Stimulated activated CD4-positive, alpha-beta T cell treated with anti-CD3 and anti-CD28 coated beads, Interleukin-4, amount 100 ng/mL, for 4 hours (primary cell): ENCODE measurements around the gene BMP8B.

Source experiments
- DNase-seq, 2 experiments: peaks; one replicate each; pipeline ENCODE4 v3.0.0-alpha.2; 2020

Gene BMP8B

DNA sequence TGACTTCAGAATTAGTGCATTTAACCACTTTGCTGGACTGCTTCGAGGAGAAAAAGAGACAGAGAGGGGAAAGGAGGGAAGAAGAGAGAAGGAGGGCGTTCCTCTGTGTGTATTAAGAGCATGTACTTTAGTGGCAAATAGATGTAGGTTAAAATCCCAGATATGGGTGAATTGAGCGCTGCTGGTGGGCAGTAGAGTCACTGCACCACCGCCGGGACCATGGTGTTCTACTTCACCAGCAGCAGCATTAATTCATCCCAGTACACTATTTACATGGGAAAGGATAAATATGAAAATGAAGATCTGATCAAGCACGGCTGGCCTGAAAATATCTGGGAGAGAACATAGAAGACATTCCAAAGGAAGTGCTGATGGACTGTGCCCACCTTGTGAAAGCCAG, 70.9 kb downstream of the BMP8B start:
- no peak for DNase-seq

DNA sequence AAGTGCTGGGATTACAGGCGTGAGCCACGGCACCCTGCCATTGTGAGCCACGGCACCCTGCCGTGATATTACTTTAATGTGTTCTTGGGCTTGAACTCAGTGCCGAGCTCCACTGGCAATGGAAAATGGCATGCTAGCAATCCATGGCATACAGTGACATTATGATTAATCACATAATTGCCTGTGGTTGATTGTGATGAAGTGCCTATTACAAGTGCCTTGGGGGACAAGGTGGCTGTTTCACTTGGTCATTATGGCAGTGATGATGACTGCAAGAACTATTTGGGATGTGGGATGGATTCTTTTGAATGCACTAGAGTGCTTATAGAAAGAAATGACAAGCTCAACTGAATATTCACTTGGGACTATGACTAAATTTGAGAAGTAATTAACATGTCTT, 75.1 kb downstream of the BMP8B start:
- no peak for DNase-seq

DNA sequence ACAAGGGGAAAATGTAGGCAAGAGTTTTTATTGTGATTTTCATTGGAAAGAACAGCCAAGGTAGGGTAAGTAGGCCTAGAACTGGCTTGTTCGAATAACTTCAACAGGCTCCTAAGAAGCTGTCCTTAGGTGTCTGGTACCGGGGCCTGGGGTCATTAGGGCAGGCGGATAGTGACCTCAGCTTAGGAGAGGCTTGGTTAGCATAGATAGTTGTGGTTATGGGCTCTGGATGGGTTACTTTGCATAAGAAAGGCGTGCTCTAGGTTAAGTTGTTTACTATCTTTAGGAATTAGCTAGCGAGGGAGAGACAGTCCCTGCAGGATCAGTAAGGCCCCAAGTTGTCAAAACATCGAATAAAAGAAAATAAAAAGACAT, 76.7 kb downstream of the BMP8B start:
- DNase-seq: no peak

DNA sequence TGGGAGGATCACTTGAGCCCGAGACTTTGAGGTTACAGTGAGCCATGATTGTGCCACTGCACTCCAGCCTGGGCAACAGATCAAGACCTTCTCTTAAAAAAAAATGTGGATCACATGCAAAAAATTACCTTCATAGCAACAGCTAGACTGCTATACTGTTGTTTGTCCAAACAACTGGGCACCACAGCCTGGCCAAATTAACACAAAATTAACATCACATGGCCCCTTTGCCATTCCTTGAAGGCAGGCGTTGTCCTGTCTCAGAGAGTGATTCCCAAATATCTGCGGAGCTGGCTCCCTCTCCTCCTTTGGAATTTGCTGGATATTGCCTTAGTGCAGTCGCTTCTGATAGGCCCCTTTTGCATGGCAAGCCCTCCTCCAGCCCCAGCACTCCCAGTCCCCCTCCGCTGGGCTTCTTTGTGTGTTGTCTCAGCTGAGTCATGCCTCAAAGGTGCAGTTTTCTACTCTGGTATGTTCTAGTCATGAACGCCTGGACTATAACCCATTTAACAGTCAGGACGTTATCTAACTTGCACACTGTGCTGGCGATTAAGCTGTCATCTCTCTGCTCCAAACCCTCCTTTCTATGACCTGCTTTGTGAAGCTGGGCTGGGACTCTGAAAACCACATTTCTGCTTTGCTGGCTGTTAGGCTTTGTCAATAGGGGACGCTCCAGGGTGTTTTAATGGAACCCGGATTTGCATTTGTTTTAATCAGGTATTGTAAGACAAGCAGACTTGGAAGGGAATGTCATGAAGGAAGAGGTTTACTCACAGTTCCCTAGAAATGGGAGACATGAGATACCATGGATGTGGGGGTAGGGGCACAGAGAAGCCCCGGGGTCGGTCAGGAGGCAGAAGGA, 77.3 kb downstream of the BMP8B start:
- no peak for DNase-seq

DNA sequence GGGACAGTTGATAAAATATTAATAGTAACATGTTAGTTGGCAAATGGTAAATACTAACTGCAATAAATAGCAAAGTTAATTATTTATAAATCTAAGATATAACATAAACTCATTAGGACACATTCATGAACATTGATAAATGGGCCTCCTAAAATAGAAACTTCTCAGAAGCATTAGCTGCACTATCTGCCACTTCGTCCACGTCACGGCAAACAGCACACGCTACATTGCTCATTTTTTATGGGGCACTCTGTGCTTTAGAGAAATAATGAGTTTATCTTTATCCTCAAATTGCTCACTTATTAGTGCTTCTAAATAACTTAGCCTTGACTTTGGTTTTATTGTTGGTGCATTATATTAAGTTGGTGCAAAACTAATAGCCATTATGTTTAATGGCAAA, 81.2 kb downstream of the BMP8B start:
- DNase-seq: no peak
